ENCODE measurements around the gene ANXA2. TPM values are rescaled to one million over a fixed set of nuclear protein-coding genes. Genes with fewer than 3 reads are reported as not detected.
A peak's percentile ranks its signal among the peaks of the same experiment; 100 is the strongest.

ANXA2 gene
- total RNA-seq, 1 experiment from 2014 or later: 2,114 TPM

DNA sequence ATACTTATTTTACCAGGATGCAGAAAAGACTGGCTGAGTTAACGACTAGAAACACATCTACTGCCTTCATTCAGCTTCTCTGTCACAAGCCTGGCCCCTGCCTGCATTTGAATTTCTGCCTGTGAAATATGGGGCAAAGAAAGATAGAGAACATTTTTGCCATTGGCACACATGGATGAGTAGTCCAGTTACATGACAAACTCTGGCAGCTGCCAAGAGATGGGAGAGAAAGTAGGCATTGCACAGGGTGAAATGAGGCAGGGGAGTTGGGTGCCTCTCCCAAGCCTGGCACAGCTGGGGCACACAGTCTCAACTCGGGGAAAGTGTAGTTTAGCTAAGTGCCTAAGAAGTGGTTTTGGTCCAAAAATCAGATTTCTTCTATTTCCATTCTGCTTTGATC lies 24.0 kb downstream of the ANXA2 start:
- Histone ChIP-seq H3K27me3 (ENCODE audit: low read length) (no peaks in the 10 kb centered on the region), H3K9me3 (ENCODE audit: low read length) (no peaks in the 10 kb centered on the region), H3K4me1 (ENCODE audit: insufficient read depth, low read length) (peaks cover 91% of the 10 kb centered on the region), H3K4me2 (ENCODE audit: low read length) (peak overlapping the region; percentile 71), H4K20me1 (ENCODE audit: low read length) (peaks cover 8% of the 10 kb centered on the region), H3K9ac (ENCODE audit: low read length) (peak overlapping the region; percentile 80), H3K9me2 (replicated peaks; ENCODE audit: low read length) (no peaks in the 10 kb centered on the region), H3F3A (ENCODE audit: low read length, unreplicated experiment) (peaks cover 40% of the 10 kb centered on the region), H2AFZ (ENCODE audit: low read length) (no peak overlapping the region), H3K27ac (ENCODE audit: low read length) (peak overlapping the region; percentile 98), H3K79me2 (ENCODE audit: low read length) (peaks cover 72% of the 10 kb centered on the region), H3K4me3 (ENCODE audit: low read length) (peak overlapping the region; percentile 38; the same call in 1 of the 2 replicates), H3K36me3 (ENCODE audit: low read depth, low read length) (peaks cover 68% of the 10 kb centered on the region)
- BruUV-seq (replicated peaks): no TSS peak
- intact Hi-C loops (cut with micrococcal nuclease): loop anchor here (1.0 kb wide), 3 partner anchors 20 to 71 kb away; no protein-coding TSS in a partner anchor
- ChIA-PET POLR2A (ENCODE audit: unreplicated experiment) (no interaction called here), CTCF (no interaction called here)
- DNase-seq: no peak
- no peak for ATAC-seq
- TF ChIP-seq EZH2 (IDR thresholded peaks at IDR 0.05; ENCODE audit: low read length, unreplicated experiment) (no peak), EZH2phosphoT487 (IDR thresholded peaks at IDR 0.05; ENCODE audit: borderline replicate concordance, low read length) (no peak), CTCF (conservative IDR thresholded peaks at IDR 0.05; ENCODE audit: low read depth, low read length) (no peak)

DNA sequence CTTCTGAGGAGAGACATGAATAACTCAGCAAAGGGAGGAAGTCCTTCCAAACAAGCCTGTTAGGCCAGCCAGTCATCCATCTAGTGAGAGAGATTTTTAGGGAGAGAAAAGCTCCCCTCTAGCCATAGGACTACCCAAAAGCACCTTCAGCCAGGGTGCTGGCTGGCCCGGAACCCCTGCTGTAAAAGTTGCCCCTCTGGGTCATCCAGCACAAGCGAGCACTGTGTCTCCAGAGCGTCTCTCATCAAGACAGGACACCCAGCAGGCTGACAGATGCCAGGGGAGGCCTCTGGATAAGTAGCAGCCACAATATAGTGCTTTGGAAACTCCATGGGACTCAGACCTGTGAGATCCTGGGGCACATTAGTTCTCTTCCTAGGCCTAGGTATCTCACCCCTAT lies 24.5 kb downstream of the ANXA2 start:
- CTCF ChIA-PET: no interaction called here
- H3K36me3 ChIP-seq (ENCODE audit: low read depth, low read length): peaks cover 69% of the 10 kb centered on the region

More for the DNA sequence above, 24.5 kb downstream of the ANXA2 start:
- Histone ChIP-seq H3K27me3 (ENCODE audit: low read length) (no peaks in the 10 kb centered on the region), H3K9me3 (ENCODE audit: low read length) (no peaks in the 10 kb centered on the region), H3K9ac (ENCODE audit: low read length) (peak overlapping the region; percentile 80), H3K27ac (ENCODE audit: low read length) (peak overlapping the region; percentile 98), H2AFZ (ENCODE audit: low read length) (no peak overlapping the region), H3K79me2 (ENCODE audit: low read length) (peaks cover 73% of the 10 kb centered on the region), H4K20me1 (ENCODE audit: low read length) (peaks cover 12% of the 10 kb centered on the region), H3K4me3 (ENCODE audit: low read length) (no peak overlapping the region), H3K9me2 (replicated peaks; ENCODE audit: low read length) (no peaks in the 10 kb centered on the region), H3K4me2 (ENCODE audit: low read length) (peak overlapping the region; percentile 71), H3K4me1 (ENCODE audit: insufficient read depth, low read length) (peaks cover 88% of the 10 kb centered on the region), H3F3A (ENCODE audit: low read length, unreplicated experiment) (peaks cover 43% of the 10 kb centered on the region)
- BruUV-seq (replicated peaks): no TSS peak
- POLR2A ChIA-PET (ENCODE audit: unreplicated experiment): no interaction called here
- TF ChIP-seq EZH2phosphoT487 (IDR thresholded peaks at IDR 0.05; ENCODE audit: borderline replicate concordance, low read length) (no peak), CTCF (conservative IDR thresholded peaks at IDR 0.05; ENCODE audit: low read depth, low read length) (no peak), EZH2 (IDR thresholded peaks at IDR 0.05; ENCODE audit: low read length, unreplicated experiment) (no peak)
- no peak for ATAC-seq
- DNase-seq: no peak
- intact Hi-C loops (cut with micrococcal nuclease): no loop called here
